GM21723 (cell line): ENCODE results near the gene CELF6.

Experiments used
- ATAC-seq: cut with Tn5 transposase; IDR thresholded peaks from one replicate; pipeline ENCODE4 v1.9.1; 2021; ENCODE audit warnings: mild to moderate bottlenecking, moderate library complexity; ENCODE audit not compliant: unreplicated experiment

Gene CELF6

GRCh38 chr15:72272997-72273352 is 47.0 kb downstream of the CELF6 start:
- no peak for ATAC-seq

GRCh38 chr15:72272213-72272996 is 47.6 kb downstream of the CELF6 start, which contains the start of gene PARP6:
PARP6 (minus strand) TSS chr15:72272554; CDS start chr15:72267477, 5,077 bp downstream.
- ATAC-seq: peak; percentile 93

GRCh38 chr15:72271895-72272212 is 48.1 kb downstream of the CELF6 start:
- no peak for ATAC-seq

- ATAC-seq: no peak
These were observed 48.7 kb downstream of the CELF6 start for GRCh38 chr15:72271221-72271620.

GRCh38 chr15:72269739-72270138 is 50.2 kb downstream of the CELF6 start:
- ATAC-seq: no peak

- ATAC-seq: no peak
These were observed 54.9 kb downstream of the CELF6 start for GRCh38 chr15:72265031-72265430.

- no peak for ATAC-seq
These were observed 67.2 kb downstream of the CELF6 start for GRCh38 chr15:72252663-72253299.

- ATAC-seq: no peak
These were observed 70.7 kb downstream of the CELF6 start for GRCh38 chr15:72249142-72249810.

- ATAC-seq: no peak
These were observed 71.4 kb downstream of the CELF6 start for GRCh38 chr15:72248514-72248913.

GRCh38 chr15:72242775-72243370 is 77.1 kb downstream of the CELF6 start:
- ATAC-seq: no peak

- no peak for ATAC-seq
These were observed 80.3 kb downstream of the CELF6 start for GRCh38 chr15:72239652-72240051.

- ATAC-seq: no peak
These were observed 81.4 kb downstream of the CELF6 start for GRCh38 chr15:72238586-72238985.

- no peak for ATAC-seq
These were observed 82.1 kb downstream of the CELF6 start for GRCh38 chr15:72237853-72238224.

GRCh38 chr15:72237029-72237852 is 82.7 kb downstream of the CELF6 start:
- peak; percentile 75 for ATAC-seq

- ATAC-seq: no peak
These were observed 83.5 kb downstream of the CELF6 start for GRCh38 chr15:72236381-72237003.

- no peak for ATAC-seq
These were observed 84.7 kb downstream of the CELF6 start for GRCh38 chr15:72235298-72235697.
